ENCODE measurements around the gene NPHP1.
"Not testable (repeated sequence)": the region's sequence is repeated elsewhere in the genome, so short reads cannot be mapped to it uniquely, and the experiment has no call there.

DNA sequence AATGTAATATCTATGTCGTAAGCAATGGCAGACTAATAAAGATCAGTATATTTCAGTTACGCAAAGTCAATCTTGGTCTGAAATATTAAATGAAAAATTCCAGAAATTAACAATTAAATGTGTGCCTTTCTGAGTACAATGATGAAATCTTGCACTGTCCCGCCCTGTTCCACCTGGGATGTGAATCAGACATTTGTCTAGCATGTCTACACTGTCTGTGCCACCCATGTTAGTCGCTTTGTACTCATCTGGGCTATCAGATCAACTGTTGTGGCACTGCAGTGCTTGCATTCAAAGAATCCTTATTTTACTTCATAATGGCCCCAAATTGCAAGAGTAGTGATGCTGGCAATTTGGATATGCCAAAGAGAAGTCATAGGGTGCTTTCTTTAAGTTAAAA is 114.6 kb downstream of the NPHP1 start:
- TF ChIP-seq, protein P1, sequence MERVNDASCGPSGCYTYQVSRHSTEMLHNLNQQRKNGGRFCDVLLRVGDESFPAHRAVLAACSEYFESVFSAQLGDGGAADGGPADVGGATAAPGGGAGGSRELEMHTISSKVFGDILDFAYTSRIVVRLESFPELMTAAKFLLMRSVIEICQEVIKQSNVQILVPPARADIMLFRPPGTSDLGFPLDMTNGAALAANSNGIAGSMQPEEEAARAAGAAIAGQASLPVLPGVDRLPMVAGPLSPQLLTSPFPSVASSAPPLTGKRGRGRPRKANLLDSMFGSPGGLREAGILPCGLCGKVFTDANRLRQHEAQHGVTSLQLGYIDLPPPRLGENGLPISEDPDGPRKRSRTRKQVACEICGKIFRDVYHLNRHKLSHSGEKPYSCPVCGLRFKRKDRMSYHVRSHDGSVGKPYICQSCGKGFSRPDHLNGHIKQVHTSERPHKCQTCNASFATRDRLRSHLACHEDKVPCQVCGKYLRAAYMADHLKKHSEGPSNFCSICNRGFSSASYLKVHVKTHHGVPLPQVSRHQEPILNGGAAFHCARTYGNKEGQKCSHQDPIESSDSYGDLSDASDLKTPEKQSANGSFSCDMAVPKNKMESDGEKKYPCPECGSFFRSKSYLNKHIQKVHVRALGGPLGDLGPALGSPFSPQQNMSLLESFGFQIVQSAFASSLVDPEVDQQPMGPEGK (CRISPR knock-in tag; IDR thresholded peaks at IDR 0.05; ENCODE audit: borderline replicate concordance), result not testable (repeated sequence)
- TF ChIP-seq ZNF70 (CRISPR knock-in tag; IDR thresholded peaks at IDR 0.05); TOX (CRISPR knock-in tag; IDR thresholded peaks at IDR 0.05; ENCODE audit: borderline replicate concordance); TCF4 (CRISPR knock-in tag; IDR thresholded peaks at IDR 0.05; ENCODE audit: borderline replicate concordance); RARB (CRISPR knock-in tag; IDR thresholded peaks at IDR 0.05); BACH2 (CRISPR knock-in tag; IDR thresholded peaks at IDR 0.05; ENCODE audit: borderline replicate concordance); SNAI2 (CRISPR knock-in tag; IDR thresholded peaks at IDR 0.05); ZFP3 (CRISPR knock-in tag; IDR thresholded peaks at IDR 0.05); ESRRG (CRISPR knock-in tag; IDR thresholded peaks at IDR 0.05); GLIS3 (CRISPR knock-in tag; IDR thresholded peaks at IDR 0.05); OSR1 (CRISPR knock-in tag; IDR thresholded peaks at IDR 0.05); ARNTL (CRISPR knock-in tag; IDR thresholded peaks at IDR 0.05; ENCODE audit: borderline replicate concordance, low read depth): not testable (repeated sequence)
- TF ChIP-seq, protein P2, sequence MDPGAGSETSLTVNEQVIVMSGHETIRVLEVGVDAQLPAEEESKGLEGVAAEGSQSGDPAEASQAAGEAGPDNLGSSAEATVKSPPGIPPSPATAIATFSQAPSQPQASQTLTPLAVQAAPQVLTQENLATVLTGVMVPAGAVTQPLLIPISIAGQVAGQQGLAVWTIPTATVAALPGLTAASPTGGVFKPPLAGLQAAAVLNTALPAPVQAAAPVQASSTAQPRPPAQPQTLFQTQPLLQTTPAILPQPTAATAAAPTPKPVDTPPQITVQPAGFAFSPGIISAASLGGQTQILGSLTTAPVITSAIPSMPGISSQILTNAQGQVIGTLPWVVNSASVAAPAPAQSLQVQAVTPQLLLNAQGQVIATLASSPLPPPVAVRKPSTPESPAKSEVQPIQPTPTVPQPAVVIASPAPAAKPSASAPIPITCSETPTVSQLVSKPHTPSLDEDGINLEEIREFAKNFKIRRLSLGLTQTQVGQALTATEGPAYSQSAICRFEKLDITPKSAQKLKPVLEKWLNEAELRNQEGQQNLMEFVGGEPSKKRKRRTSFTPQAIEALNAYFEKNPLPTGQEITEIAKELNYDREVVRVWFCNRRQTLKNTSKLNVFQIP (CRISPR knock-in tag; IDR thresholded peaks at IDR 0.05; ENCODE audit: borderline replicate concordance, low read depth), result not testable (repeated sequence)
- TF ChIP-seq, protein P3, sequence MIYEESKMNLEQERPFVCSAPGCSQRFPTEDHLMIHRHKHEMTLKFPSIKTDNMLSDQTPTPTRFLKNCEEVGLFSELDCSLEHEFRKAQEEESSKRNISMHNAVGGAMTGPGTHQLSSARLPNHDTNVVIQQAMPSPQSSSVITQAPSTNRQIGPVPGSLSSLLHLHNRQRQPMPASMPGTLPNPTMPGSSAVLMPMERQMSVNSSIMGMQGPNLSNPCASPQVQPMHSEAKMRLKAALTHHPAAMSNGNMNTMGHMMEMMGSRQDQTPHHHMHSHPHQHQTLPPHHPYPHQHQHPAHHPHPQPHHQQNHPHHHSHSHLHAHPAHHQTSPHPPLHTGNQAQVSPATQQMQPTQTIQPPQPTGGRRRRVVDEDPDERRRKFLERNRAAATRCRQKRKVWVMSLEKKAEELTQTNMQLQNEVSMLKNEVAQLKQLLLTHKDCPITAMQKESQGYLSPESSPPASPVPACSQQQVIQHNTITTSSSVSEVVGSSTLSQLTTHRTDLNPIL (CRISPR knock-in tag; IDR thresholded peaks at IDR 0.05; ENCODE audit: low read depth), result not testable (repeated sequence)
